ENCODE measurements around the gene PBX3.

DNA sequence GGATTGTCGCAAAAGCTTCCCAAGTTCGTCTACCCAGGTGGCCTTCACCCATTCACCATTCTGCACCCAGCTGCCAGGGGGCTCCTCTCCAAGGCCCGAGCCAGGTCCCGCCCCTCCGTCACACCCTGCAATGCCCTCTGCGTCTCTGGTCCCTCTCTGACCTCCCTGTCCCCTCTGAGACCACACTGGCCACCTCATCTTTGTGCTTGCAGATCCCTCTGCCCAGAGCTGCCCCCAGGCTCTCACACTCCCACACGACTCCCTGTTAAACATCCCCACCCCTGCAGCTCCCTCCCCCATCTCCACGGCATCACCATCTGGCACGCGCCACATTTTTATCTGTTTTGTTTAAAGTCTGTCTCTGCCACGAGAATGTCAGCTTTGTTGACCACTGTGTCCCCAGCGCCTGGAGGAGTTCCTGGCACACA lies 243.6 kb downstream of the PBX3 start:
- TF ChIP-seq MAFF (IDR thresholded peaks at IDR 0.05; ENCODE audit: low read depth, low read length) (no peak), ESRRA (CRISPR knock-in tag; IDR thresholded peaks at IDR 0.05; ENCODE audit: low read depth) (no peak), PPARG (CRISPR knock-in tag; conservative IDR thresholded peaks at IDR 0.05) (no peak)

Measured in HepG2 (cell line).